Chondrocyte (in vitro differentiated cells): ENCODE results near the gene RNF175. TPM values are rescaled to one million over a fixed set of nuclear protein-coding genes. Genes with fewer than 3 reads are reported as not detected.

ENCODE experiments used
- DNase-seq: peaks from one replicate; pipeline ENCODE4 v3.0.0; 2021; ENCODE audit warnings: mixed read lengths, low spot score
- H3K27ac Mint-ChIP-seq: one replicate; pipeline ENCODE4 v1.8.0; 2021; ENCODE audit warnings: mild to moderate bottlenecking, moderate library complexity, mixed read lengths; ENCODE audit not compliant: unreplicated experiment
- H3K27me3 Mint-ChIP-seq: 2 replicates; pipeline ENCODE4 v1.8.0; 2021; ENCODE audit warnings: low read depth, mixed read lengths
- H3K36me3 Mint-ChIP-seq: 2 replicates; pipeline ENCODE4 v1.8.0; 2021; ENCODE audit warnings: low read depth, mixed read lengths
- H3K4me1 Mint-ChIP-seq: 2 replicates; pipeline ENCODE4 v1.8.0; 2021; ENCODE audit warnings: low read depth, mild to moderate bottlenecking, mixed read lengths
- H3K4me3 Mint-ChIP-seq: one replicate; pipeline ENCODE4 v1.8.0; 2021; ENCODE audit warnings: mild to moderate bottlenecking, moderate library complexity, mixed read lengths; ENCODE audit not compliant: unreplicated experiment
- H3K9me3 Mint-ChIP-seq: 2 replicates; pipeline ENCODE4 v1.8.0; 2021; ENCODE audit warnings: low read depth, mixed read lengths
- total RNA-seq: library from RNA; stranded (reverse); gene quantifications from 3 replicates; pipeline ENCODE4 v1.2.1, GENCODE V29; 2021
- TF ChIP-seq, protein P1 (sequence below): fragments of 200-600 bp; sonication (generic); IDR thresholded peaks from 2 replicates; pipeline ENCODE4 v1.5.0; 2021; ENCODE audit warnings: antibody characterized with exemption, mild to moderate bottlenecking, moderate library complexity

The RNF175 gene
- total RNA-seq, 1 donor from 2014 or later = 0.62 TPM

DNA sequence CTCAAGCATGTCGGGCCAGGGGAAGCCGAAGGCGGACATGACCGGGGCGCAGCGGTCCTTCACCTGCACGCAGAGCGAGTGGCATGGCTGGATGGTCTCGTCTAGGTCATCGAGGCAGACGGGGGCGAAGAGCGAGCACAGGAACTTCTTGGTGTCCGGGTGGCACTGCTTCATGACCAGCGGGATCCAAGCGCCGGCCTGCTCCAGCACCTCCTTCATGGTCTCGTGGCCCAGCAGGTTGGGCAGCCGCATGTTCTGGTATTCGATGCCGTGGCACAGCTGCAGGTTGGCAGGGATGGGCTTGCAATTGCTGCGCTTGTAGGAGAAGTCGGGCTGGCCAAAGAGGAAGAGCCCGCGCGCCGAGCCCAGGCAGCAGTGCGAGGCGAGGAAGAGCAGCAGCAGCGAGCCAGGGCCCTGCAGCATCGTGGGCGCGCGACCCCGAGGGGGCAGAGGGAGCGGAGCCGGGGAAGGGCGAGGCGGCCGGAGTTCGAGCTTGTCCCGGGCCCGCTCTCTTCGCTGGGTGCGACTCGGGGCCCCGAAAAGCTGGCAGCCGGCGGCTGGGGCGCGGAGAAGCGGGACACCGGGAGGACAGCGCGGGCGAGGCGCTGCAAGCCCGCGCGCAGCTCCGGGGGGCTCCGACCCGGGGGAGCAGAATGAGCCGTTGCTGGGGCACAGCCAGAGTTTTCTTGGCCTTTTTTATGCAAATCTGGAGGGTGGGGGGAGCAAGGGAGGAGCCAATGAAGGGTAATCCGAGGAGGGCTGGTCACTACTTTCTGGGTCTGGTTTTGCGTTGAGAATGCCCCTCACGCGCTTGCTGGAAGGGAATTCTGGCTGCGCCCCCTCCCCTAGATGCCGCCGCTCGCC is 28.8 kb upstream of the RNF175 start, which contains the start of gene SFRP2:
Gene SFRP2, minus strand, starts transcription at position 671 of the 864 bp plus-strand sequence. Its CDS starts 248 bp downstream, at position 423.
- peaks cover 37% of the 10 kb centered on the region for H3K27me3 Mint-ChIP-seq
- peaks cover 9% of the 10 kb centered on the region for H3K36me3 Mint-ChIP-seq
- no peak for DNase-seq
- TF ChIP-seq, protein P1, sequence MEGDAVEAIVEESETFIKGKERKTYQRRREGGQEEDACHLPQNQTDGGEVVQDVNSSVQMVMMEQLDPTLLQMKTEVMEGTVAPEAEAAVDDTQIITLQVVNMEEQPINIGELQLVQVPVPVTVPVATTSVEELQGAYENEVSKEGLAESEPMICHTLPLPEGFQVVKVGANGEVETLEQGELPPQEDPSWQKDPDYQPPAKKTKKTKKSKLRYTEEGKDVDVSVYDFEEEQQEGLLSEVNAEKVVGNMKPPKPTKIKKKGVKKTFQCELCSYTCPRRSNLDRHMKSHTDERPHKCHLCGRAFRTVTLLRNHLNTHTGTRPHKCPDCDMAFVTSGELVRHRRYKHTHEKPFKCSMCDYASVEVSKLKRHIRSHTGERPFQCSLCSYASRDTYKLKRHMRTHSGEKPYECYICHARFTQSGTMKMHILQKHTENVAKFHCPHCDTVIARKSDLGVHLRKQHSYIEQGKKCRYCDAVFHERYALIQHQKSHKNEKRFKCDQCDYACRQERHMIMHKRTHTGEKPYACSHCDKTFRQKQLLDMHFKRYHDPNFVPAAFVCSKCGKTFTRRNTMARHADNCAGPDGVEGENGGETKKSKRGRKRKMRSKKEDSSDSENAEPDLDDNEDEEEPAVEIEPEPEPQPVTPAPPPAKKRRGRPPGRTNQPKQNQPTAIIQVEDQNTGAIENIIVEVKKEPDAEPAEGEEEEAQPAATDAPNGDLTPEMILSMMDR = no peak
- H3K4me1 Mint-ChIP-seq = peaks cover 61% of the 10 kb centered on the region
- peak within 1 kb of the TSS; percentile 80 for H3K27ac Mint-ChIP-seq
- no peaks in the 10 kb centered on the region for H3K9me3 Mint-ChIP-seq
- peak within 1 kb of the TSS; percentile 81 for H3K4me3 Mint-ChIP-seq

DNA sequence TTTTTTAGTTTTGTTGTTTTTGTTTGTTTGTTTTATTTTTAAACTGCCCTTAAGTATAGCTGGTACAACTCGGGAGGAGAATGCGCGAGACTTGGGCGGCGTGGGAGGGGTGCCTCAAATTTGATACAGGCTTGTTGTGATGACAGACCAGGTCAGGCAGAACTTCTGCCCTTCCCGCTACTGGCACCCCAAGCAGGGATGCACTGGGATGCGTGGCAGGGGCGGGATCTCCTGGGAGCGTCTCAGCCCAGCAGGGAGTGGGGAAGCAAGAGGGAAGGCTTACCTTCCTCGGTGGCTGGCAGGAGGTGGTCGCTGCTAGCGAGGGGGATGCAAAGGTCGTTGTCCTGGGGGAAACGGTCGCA is 28.2 kb upstream of the RNF175 start:
- peaks cover 55% of the 10 kb centered on the region for H3K4me1 Mint-ChIP-seq
- no peaks in the 10 kb centered on the region for H3K9me3 Mint-ChIP-seq
- H3K4me3 Mint-ChIP-seq = peak overlapping the region; percentile 81
- DNase-seq = no peak
- TF ChIP-seq, protein P1 = no peak
- peak overlapping the region; percentile 76 for H3K27ac Mint-ChIP-seq
- H3K36me3 Mint-ChIP-seq = peaks cover 11% of the 10 kb centered on the region
- H3K27me3 Mint-ChIP-seq = peaks cover 34% of the 10 kb centered on the region

DNA sequence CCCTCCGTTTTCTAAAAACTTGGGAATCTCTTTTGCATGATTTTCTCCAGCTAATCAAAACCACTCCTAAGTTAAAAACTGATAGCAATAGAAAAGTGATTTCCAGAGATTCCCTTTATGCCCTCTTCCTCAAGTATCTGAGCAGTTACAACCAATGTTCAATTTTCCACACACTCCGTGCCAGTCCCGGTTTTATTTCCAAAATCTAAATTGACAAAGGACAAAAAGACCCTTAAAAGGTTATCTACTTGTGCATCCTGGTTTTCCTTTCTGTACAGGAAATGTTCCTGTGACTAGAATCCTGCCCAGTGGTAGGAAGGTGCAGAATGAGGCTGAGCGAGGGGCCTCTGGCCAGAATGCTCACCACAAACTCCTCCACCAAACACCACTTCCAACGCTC is 27.8 kb upstream of the RNF175 start:
- DNase-seq = no peak
- TF ChIP-seq, protein P1 = no peak
- peaks cover 58% of the 10 kb centered on the region for H3K4me1 Mint-ChIP-seq
- H3K36me3 Mint-ChIP-seq = peaks cover 14% of the 10 kb centered on the region
- peaks cover 34% of the 10 kb centered on the region for H3K27me3 Mint-ChIP-seq
- H3K9me3 Mint-ChIP-seq = no peaks in the 10 kb centered on the region
- peak overlapping the region; percentile 76 for H3K27ac Mint-ChIP-seq
- H3K4me3 Mint-ChIP-seq = peak overlapping the region; percentile 81

DNA sequence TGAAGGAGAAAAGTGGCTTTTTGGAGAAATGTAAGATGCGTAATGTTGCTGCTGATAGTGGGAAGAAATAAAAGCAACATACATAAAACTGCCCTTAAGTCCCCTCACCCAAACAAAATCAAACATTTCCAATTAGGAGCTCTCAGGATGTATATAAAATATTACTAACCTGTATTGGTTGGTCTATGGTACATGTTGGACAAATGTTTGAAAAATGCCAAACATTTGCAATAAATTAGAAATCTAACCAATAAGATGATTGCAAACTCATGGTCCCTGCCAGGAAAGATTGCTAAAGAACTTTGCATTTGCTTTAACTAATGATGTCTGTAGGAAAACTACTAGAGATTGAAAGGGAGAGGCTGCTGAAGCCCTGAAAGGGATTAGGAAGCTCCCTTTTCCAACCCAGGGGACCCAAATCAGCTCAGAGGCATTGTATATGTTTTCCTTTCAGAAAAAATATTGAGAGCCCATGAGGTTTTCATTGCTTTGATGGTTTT is 27.3 kb upstream of the RNF175 start:
- DNase-seq = no peak
- H3K27me3 Mint-ChIP-seq = peaks cover 34% of the 10 kb centered on the region
- no peak overlapping the region for H3K27ac Mint-ChIP-seq
- peak overlapping the region; percentile 81 for H3K4me3 Mint-ChIP-seq
- peaks cover 59% of the 10 kb centered on the region for H3K4me1 Mint-ChIP-seq
- TF ChIP-seq, protein P1 = no peak
- H3K9me3 Mint-ChIP-seq = no peaks in the 10 kb centered on the region
- H3K36me3 Mint-ChIP-seq = peaks cover 14% of the 10 kb centered on the region

DNA sequence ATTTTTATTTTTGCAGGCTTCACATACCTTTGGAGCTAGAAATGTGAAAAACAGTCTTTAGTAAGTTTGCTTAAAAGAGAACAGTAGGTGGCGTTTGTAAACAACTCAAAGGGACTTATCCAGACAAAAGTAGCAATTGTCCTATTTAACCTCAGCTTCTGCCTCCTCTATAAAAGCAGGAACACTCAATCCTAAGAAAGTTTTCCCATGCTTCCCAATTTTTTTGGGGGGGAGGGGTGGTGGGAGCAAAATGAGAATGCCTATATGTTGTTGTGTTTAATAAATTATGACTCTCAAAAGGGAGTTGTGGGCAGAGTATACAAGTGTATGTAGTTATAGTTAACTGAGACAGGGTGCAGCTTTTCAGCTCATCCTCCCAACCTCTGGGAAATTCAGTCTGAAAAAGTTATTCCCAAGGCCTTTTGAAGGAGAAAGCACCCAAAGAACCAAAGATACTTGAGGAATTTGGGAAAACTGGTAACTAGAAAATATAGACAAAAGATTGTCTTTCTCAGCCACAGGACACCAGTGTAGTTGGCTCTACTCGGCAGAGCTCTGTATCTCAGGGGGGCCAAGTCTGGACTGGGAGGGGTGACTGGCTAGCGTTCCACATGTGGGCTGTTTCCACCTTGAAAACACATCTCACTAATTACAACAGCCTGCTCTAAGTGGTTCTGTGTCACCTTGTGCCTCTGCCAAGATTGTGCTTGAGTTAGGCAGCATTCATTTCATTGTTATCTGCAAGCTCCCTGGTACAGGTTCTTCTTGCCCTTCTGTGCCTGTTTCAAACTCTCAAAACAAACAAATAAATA is 26.3 kb upstream of the RNF175 start:
- peaks cover 56% of the 10 kb centered on the region for H3K4me1 Mint-ChIP-seq
- H3K27ac Mint-ChIP-seq = no peak overlapping the region
- no peak for DNase-seq
- TF ChIP-seq, protein P1 = peak; percentile 84
- no peaks in the 10 kb centered on the region for H3K9me3 Mint-ChIP-seq
- peaks cover 22% of the 10 kb centered on the region for H3K36me3 Mint-ChIP-seq
- H3K27me3 Mint-ChIP-seq = peaks cover 29% of the 10 kb centered on the region
- peak overlapping the region; percentile 81 for H3K4me3 Mint-ChIP-seq
